ENCODE measurements around the gene DAPK2. TPM values are rescaled to one million over a fixed set of nuclear protein-coding genes. Genes with fewer than 3 reads are reported as not detected.
A peak's percentile ranks its signal among the peaks of the same experiment; 100 is the strongest.

DAPK2 gene
- total and polyA plus RNA-seq, 2 donors from 2014 or later = 3.0 to 3.8 TPM

GRCh38 chr15:63899193-63899592 is 147.1 kb downstream of the DAPK2 start:
- H3K27ac ChIP-seq (ENCODE audit: low read depth in 2 of 2, low read length in 2 of 2) = no peak overlapping the region
- no peaks in the 10 kb centered on the region for H3K9me3 ChIP-seq (ENCODE audit: control insufficient read depth in 2 of 3, insufficient read depth in 1 of 3, low read length in 3 of 3)

GRCh38 chr15:63896336-63897115 is 149.8 kb downstream of the DAPK2 start:
- peak overlapping the region in 1 of 2 donors; percentile 13 for H3K27ac ChIP-seq (ENCODE audit: low read depth in 2 of 2, low read length in 2 of 2)
- no peak for TF ChIP-seq CTCF (IDR thresholded peaks at IDR 0.05; ENCODE audit: borderline replicate concordance, extremely low read depth, insufficient read depth)
- DNase-seq = peak in 4 of 5 donors; percentile 52 to 80 (median 69)

More at GRCh38 chr15:63899193-63899592, 147.1 kb downstream of the DAPK2 start:
- TF ChIP-seq CTCF (IDR thresholded peaks at IDR 0.05; ENCODE audit: borderline replicate concordance, extremely low read depth, insufficient read depth) = no peak
- Histone ChIP-seq H3K4me3 (ENCODE audit: low read length in 3 of 3) (no peak overlapping the region), H3K27me3 (ENCODE audit: control insufficient read depth, insufficient read depth, low read length) (no peaks in the 10 kb centered on the region), H3K9ac (ENCODE audit: low read length in 3 of 3) (no peak overlapping the region), H3K36me3 (ENCODE audit: control insufficient read depth in 2 of 3, insufficient read depth in 3 of 3, low read length in 3 of 3) (no peaks in the 10 kb centered on the region), H3K4me1 (ENCODE audit: control insufficient read depth in 2 of 3, insufficient read depth in 2 of 3, low read depth in 1 of 3, low read length in 3 of 3) (peaks cover 0 to 6% (median 0%) of the 10 kb centered on the region in 3 donors)
- FAIRE-seq (no peak), DNase-seq (peak in 1 of 5 donors; percentile 45)
- intact Hi-C loops (cut with DNase I) = loop anchor here (10.0 kb wide), 1 partner anchor 144 kb away; no protein-coding TSS in a partner anchor

GRCh38 chr15:63895787-63896218 is 150.5 kb downstream of the DAPK2 start:
- intact Hi-C loops (cut with DNase I) = loop anchor here (10.0 kb wide), 1 partner anchor 141 kb away; no protein-coding TSS in a partner anchor
- DNase-seq (peak in 1 of 5 donors; percentile 55), FAIRE-seq (no peak)
- Histone ChIP-seq H3K9me3 (ENCODE audit: control insufficient read depth in 2 of 3, insufficient read depth in 1 of 3, low read length in 3 of 3) (no peaks in the 10 kb centered on the region), H3K4me1 (ENCODE audit: control insufficient read depth in 2 of 3, insufficient read depth in 2 of 3, low read depth in 1 of 3, low read length in 3 of 3) (peaks cover 0 to 18% (median 2%) of the 10 kb centered on the region in 3 donors), H3K27ac (ENCODE audit: low read depth in 2 of 2, low read length in 2 of 2) (no peak overlapping the region), H3K36me3 (ENCODE audit: control insufficient read depth in 2 of 3, insufficient read depth in 3 of 3, low read length in 3 of 3) (no peaks in the 10 kb centered on the region), H3K27me3 (ENCODE audit: control insufficient read depth, insufficient read depth, low read length) (no peaks in the 10 kb centered on the region), H3K9ac (ENCODE audit: low read length in 3 of 3) (no peak overlapping the region), H3K4me3 (ENCODE audit: low read length in 3 of 3) (no peak overlapping the region)
- TF ChIP-seq CTCF (IDR thresholded peaks at IDR 0.05; ENCODE audit: borderline replicate concordance, extremely low read depth, insufficient read depth) = no peak

More at GRCh38 chr15:63896336-63897115, 149.8 kb downstream of the DAPK2 start:
- Histone ChIP-seq H3K36me3 (ENCODE audit: control insufficient read depth in 2 of 3, insufficient read depth in 3 of 3, low read length in 3 of 3) (no peaks in the 10 kb centered on the region), H3K4me3 (ENCODE audit: low read length in 3 of 3) (no peak overlapping the region), H3K9me3 (ENCODE audit: control insufficient read depth in 2 of 3, insufficient read depth in 1 of 3, low read length in 3 of 3) (no peaks in the 10 kb centered on the region), H3K27me3 (ENCODE audit: control insufficient read depth, insufficient read depth, low read length) (no peaks in the 10 kb centered on the region), H3K9ac (ENCODE audit: low read length in 3 of 3) (no peak overlapping the region), H3K4me1 (ENCODE audit: control insufficient read depth in 2 of 3, insufficient read depth in 2 of 3, low read depth in 1 of 3, low read length in 3 of 3) (peaks cover 0 to 15% (median under 1%) of the 10 kb centered on the region in 3 donors)
- no peak for FAIRE-seq
- intact Hi-C loops (cut with DNase I) = loop anchor here (10.0 kb wide), 1 partner anchor 142 kb away; no protein-coding TSS in a partner anchor

All from kidney (tissue), 14 donors.